22Rv1 (cell line): ENCODE measurements around the gene NBAS.

ENCODE experiments used
- ZFX ChIP-seq: fragments of 450-650 bp; IDR thresholded peaks from 2 replicates; pipeline ENCODE4 v1.6.1; 2017; ENCODE audit warnings: antibody characterized with exemption, borderline replicate concordance
- TF ChIP-seq, protein P1 (sequence below): fragments of 450-650 bp; IDR thresholded peaks from 2 replicates; pipeline ENCODE4 v1.5.1; 2017; ENCODE audit warnings: mild to moderate bottlenecking

DNA sequence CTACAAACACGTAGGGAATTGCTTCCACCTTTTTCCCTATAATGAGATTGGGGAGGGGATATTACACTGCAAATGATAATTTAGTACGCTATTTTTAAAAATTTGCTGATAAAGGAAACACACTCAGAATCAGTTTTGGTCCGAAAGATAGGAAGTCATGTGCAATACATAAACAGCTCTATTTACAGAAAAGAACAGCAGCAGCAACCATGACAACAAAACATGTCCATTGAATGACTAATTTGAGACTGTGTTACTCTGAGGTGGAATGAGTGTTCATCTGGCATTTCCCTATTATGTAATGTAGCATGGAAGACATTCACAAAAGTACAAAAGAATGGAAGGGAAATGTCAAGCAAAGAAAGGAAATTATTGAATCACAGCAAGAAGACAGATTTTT lies 337.2 kb downstream of the NBAS start:
- TF ChIP-seq, protein P1, sequence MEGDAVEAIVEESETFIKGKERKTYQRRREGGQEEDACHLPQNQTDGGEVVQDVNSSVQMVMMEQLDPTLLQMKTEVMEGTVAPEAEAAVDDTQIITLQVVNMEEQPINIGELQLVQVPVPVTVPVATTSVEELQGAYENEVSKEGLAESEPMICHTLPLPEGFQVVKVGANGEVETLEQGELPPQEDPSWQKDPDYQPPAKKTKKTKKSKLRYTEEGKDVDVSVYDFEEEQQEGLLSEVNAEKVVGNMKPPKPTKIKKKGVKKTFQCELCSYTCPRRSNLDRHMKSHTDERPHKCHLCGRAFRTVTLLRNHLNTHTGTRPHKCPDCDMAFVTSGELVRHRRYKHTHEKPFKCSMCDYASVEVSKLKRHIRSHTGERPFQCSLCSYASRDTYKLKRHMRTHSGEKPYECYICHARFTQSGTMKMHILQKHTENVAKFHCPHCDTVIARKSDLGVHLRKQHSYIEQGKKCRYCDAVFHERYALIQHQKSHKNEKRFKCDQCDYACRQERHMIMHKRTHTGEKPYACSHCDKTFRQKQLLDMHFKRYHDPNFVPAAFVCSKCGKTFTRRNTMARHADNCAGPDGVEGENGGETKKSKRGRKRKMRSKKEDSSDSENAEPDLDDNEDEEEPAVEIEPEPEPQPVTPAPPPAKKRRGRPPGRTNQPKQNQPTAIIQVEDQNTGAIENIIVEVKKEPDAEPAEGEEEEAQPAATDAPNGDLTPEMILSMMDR, result no peak
- no peak for TF ChIP-seq ZFX
